ENCODE data around the gene TM6SF1. TPM values are rescaled to one million over a fixed set of nuclear protein-coding genes. Genes with fewer than 3 reads are reported as not detected.

TM6SF1 gene
- total RNA-seq, 2 donors from 2014 or later = 7.3 to 30.2 TPM

- Histone ChIP-seq H3K36me3 (peaks cover 11% of the 10 kb centered on the region), H3K4me1 (peaks cover 0 to 53% of the 10 kb centered on the region in 2 donors), H3K27me3 (no peaks in the 10 kb centered on the region), H3K9me3 (no peaks in the 10 kb centered on the region), H3K27ac (peak overlapping the region in 1 of 2 donors; percentile 52), H3K4me3 (no peak overlapping the region)
- TF ChIP-seq, protein P1, sequence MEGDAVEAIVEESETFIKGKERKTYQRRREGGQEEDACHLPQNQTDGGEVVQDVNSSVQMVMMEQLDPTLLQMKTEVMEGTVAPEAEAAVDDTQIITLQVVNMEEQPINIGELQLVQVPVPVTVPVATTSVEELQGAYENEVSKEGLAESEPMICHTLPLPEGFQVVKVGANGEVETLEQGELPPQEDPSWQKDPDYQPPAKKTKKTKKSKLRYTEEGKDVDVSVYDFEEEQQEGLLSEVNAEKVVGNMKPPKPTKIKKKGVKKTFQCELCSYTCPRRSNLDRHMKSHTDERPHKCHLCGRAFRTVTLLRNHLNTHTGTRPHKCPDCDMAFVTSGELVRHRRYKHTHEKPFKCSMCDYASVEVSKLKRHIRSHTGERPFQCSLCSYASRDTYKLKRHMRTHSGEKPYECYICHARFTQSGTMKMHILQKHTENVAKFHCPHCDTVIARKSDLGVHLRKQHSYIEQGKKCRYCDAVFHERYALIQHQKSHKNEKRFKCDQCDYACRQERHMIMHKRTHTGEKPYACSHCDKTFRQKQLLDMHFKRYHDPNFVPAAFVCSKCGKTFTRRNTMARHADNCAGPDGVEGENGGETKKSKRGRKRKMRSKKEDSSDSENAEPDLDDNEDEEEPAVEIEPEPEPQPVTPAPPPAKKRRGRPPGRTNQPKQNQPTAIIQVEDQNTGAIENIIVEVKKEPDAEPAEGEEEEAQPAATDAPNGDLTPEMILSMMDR (IDR thresholded peaks at IDR 0.05) = no peak
- DNase-seq (ENCODE audit: low spot score) = no peak
Observed at GRCh38 chr15:83112233-83112955, 4.9 kb downstream of the TM6SF1 start.

DNA sequence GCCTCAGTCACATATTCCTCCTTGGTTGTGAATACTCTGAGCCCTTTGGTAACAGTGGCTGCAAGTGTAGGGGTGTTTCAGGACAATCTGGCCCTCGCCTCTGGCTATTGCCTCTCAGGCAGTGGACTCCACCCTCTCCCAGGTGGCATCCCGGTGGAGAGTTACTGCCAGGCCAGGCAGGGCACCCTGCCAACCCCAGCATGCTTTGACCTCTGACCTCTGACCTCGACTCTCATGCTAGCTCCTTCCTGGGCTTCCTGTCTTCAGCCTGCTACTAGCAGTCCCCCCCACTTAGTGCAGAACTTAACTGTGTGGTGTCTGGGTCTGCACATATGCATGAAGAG is 5.5 kb downstream of the TM6SF1 start:
- Histone ChIP-seq H3K36me3 (peaks cover 11% of the 10 kb centered on the region), H3K9me3 (no peaks in the 10 kb centered on the region), H3K4me1 (peaks cover 0 to 49% of the 10 kb centered on the region in 2 donors), H3K27ac (no peak overlapping the region), H3K4me3 (no peak overlapping the region), H3K27me3 (no peaks in the 10 kb centered on the region)
- TF ChIP-seq, protein P1 (IDR thresholded peaks at IDR 0.05) = no peak
- DNase-seq (ENCODE audit: low spot score) = no peak

DNA sequence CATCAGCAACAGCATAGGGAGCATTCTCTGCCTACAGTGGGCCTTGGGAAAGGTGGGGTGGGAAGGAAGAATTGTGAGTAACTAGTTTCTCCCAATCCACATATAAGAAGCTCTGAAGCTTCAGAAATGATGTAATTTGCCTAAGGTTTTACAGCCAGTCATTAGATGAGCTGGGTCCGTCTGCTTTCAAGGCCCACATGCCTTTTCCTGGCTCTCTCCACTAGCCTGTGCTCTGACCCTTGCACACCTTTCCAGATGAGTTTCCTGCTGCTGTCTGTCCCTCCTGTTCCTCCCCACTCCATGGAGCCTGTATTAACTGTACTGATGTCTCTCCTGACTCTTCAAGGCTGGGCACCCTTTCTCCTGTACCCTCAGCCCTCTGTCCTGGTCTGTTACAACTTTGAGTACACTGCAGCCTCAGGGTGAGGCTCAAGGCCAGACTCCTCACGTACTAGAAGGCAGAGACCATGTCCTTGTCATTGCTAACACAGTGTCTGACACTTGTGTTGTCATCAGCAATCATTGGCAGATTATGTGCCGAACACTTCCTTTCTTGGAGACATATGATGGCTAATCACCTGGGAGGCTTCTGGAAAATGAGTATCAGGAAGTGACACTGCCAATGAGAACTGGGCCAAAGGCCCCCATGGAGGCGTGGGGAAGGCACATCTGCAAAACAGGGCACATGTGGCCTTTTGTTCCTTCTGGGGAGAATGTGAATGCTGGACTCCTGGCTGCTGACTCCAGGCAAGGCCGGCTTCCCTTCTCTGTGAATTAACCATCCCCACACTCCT is 6.6 kb downstream of the TM6SF1 start:
- H3K36me3 ChIP-seq = peaks cover 11% of the 10 kb centered on the region
- peaks cover 0 to 37% of the 10 kb centered on the region in 2 donors for H3K4me1 ChIP-seq
- H3K9me3 ChIP-seq = no peaks in the 10 kb centered on the region
- TF ChIP-seq, protein P1 (IDR thresholded peaks at IDR 0.05) = no peak
- H3K27ac ChIP-seq = no peak overlapping the region
- H3K4me3 ChIP-seq = no peak overlapping the region
- DNase-seq (ENCODE audit: low spot score) = no peak
- H3K27me3 ChIP-seq = no peaks in the 10 kb centered on the region

DNA sequence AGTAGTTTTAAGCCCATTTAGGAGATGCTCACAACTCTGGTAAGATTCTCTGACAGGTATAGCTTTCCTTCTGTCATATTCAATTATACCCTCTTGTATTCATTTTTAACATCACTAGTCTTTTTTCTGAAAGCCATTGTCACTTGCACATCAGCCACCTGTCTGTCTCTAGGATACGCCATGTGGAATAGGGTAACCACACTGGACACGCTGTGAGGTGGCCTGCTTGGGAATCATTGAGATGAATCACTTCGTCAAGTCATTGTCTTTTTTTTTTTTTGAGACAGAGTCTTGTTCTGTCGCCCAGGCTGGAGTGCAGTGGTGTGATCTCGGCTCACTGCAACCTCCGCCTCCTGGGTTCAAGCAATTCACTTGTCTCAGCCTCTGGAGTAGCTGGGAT is 7.4 kb downstream of the TM6SF1 start:
- Histone ChIP-seq H3K27ac (no peak overlapping the region), H3K4me1 (peaks cover 0 to 30% of the 10 kb centered on the region in 2 donors), H3K4me3 (no peak overlapping the region), H3K36me3 (peaks cover 11% of the 10 kb centered on the region), H3K9me3 (no peaks in the 10 kb centered on the region), H3K27me3 (no peaks in the 10 kb centered on the region)
- DNase-seq (ENCODE audit: low spot score) = no peak
- TF ChIP-seq, protein P1 (IDR thresholded peaks at IDR 0.05) = no peak

DNA sequence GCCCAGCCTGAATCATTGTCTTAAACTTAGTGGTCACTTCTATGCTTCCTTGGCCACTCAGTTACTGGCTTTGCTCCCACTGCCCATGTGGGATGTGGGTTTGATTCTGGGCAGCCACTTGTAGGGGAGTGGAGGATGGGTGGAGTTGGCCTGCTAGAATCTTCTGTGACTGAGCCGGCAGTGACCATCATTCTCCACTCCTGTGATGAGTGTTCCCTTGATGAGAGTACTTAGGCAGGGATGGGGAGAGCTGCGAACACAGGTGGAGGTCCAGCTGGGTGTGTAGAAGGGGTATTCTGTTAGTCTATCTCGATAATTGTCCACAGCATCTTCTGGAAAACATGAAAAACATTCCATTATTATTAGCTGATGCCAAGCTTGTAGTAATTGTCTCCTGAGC is 8.0 kb downstream of the TM6SF1 start:
- no peak for DNase-seq (ENCODE audit: low spot score)
- TF ChIP-seq, protein P1 (IDR thresholded peaks at IDR 0.05) = no peak
- peaks cover 11% of the 10 kb centered on the region for H3K36me3 ChIP-seq
- H3K4me1 ChIP-seq = peaks cover 0 to 24% of the 10 kb centered on the region in 2 donors
- H3K4me3 ChIP-seq = no peak overlapping the region
- no peak overlapping the region for H3K27ac ChIP-seq
- no peaks in the 10 kb centered on the region for H3K9me3 ChIP-seq
- H3K27me3 ChIP-seq = no peaks in the 10 kb centered on the region
